ENCODE measurements around the gene GPR137. TPM values are rescaled to one million over a fixed set of nuclear protein-coding genes. Genes with fewer than 3 reads are reported as not detected.

The GPR137 gene
- total and polyA plus RNA-seq, 10 of the 15 experiments (the other 5 are each of a cell fraction or from before 2014, with no cell fraction given): 0.37 to 29.2 (median 13.8) TPM

- RAD21 ChIA-PET (ENCODE audit: unreplicated experiment): no interaction called here
Measured at GRCh38 chr11:64258356-64258755, 27.3 kb upstream of the GPR137 start.

More at GRCh38 chr11:64258356-64258755, 27.3 kb upstream of the GPR137 start:
- BruUV-seq (replicated peaks): no TSS peak
- Histone ChIP-seq H2AFZ (ENCODE audit: control insufficient read depth, low read depth, low read length) (no peak overlapping the region), H3K4me2 (ENCODE audit: control insufficient read depth, insufficient read depth) (no peak overlapping the region), H3K9me3 (replicated peaks; ENCODE audit: control insufficient read depth, insufficient read depth, low read length) (no peaks in the 10 kb centered on the region), H3K27ac (ENCODE audit: control insufficient read depth, insufficient read depth) (no peak overlapping the region), H3K36me3 (ENCODE audit: control insufficient read depth in 2 of 2, insufficient read depth in 2 of 2, low read length in 1 of 2) (peaks cover 0 to 5% of the 10 kb centered on the region in 2 experiments; a peak in 2 of 4 replicates), H3K27me3 (replicated peaks in 1 of 2; ENCODE audit: control insufficient read depth in 2 of 2, insufficient read depth in 2 of 2, low read length in 1 of 2) (no peaks in the 10 kb centered on the region), H3K9ac (ENCODE audit: control insufficient read depth, insufficient read depth, low read length) (no peak overlapping the region), H3K79me2 (ENCODE audit: control insufficient read depth, insufficient read depth, low read length) (no peaks in the 10 kb centered on the region), H3K4me1 (ENCODE audit: control insufficient read depth, insufficient read depth, low read length) (peaks cover 11% of the 10 kb centered on the region), H4K20me1 (ENCODE audit: control insufficient read depth, insufficient read depth) (no peaks in the 10 kb centered on the region), H3K4me3 (no peak overlapping the region)
- in situ Hi-C loops (cut with MboI): no loop called here
- CTCF ChIA-PET: no interaction called here
- ATAC-seq (no peak), FAIRE-seq (no peak), DNase-seq (ENCODE audit: low read depth, low spot score) (no peak)
- POLR2A ChIA-PET: interaction anchor here (0.7 to 1.9 kb wide), 3 partner anchors 9 to 27 kb away, joined by 4 to 7 read pairs (median 4); no protein-coding TSS in a partner anchor
- intact Hi-C loops (cut with micrococcal nuclease; ENCODE audit: unreplicated experiment): no loop called here
- TF ChIP-seq ESRRA (IDR thresholded peaks at IDR 0.05; ENCODE audit: low read length) (no peak), MLLT1 (IDR thresholded peaks at IDR 0.05) (no peak), POU2F2 (IDR thresholded peaks at IDR 0.05; ENCODE audit: borderline replicate concordance, low read depth, low read length) (no peak), TCF12 (IDR thresholded peaks at IDR 0.05; ENCODE audit: low read depth, low read length) (no peak), ZNF24 (IDR thresholded peaks at IDR 0.05) (no peak)
- TF ChIP-seq, protein P1, sequence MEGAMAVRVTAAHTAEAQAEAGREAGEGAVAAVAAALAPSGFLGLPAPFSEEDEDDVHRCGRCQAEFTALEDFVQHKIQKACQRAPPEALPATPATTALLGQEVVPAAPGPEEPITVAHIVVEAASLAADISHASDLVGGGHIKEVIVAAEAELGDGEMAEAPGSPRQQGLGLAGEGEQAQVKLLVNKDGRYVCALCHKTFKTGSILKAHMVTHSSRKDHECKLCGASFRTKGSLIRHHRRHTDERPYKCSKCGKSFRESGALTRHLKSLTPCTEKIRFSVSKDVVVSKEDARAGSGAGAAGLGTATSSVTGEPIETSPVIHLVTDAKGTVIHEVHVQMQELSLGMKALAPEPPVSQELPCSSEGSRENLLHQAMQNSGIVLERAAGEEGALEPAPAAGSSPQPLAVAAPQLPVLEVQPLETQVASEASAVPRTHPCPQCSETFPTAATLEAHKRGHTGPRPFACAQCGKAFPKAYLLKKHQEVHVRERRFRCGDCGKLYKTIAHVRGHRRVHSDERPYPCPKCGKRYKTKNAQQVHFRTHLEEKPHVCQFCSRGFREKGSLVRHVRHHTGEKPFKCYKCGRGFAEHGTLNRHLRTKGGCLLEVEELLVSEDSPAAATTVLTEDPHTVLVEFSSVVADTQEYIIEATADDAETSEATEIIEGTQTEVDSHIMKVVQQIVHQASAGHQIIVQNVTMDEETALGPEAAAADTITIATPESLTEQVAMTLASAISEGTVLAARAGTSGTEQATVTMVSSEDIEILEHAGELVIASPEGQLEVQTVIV (IDR thresholded peaks at IDR 0.05; ENCODE audit: borderline replicate concordance, partially characterized antibody): no peak
- TF ChIP-seq, protein P2, sequence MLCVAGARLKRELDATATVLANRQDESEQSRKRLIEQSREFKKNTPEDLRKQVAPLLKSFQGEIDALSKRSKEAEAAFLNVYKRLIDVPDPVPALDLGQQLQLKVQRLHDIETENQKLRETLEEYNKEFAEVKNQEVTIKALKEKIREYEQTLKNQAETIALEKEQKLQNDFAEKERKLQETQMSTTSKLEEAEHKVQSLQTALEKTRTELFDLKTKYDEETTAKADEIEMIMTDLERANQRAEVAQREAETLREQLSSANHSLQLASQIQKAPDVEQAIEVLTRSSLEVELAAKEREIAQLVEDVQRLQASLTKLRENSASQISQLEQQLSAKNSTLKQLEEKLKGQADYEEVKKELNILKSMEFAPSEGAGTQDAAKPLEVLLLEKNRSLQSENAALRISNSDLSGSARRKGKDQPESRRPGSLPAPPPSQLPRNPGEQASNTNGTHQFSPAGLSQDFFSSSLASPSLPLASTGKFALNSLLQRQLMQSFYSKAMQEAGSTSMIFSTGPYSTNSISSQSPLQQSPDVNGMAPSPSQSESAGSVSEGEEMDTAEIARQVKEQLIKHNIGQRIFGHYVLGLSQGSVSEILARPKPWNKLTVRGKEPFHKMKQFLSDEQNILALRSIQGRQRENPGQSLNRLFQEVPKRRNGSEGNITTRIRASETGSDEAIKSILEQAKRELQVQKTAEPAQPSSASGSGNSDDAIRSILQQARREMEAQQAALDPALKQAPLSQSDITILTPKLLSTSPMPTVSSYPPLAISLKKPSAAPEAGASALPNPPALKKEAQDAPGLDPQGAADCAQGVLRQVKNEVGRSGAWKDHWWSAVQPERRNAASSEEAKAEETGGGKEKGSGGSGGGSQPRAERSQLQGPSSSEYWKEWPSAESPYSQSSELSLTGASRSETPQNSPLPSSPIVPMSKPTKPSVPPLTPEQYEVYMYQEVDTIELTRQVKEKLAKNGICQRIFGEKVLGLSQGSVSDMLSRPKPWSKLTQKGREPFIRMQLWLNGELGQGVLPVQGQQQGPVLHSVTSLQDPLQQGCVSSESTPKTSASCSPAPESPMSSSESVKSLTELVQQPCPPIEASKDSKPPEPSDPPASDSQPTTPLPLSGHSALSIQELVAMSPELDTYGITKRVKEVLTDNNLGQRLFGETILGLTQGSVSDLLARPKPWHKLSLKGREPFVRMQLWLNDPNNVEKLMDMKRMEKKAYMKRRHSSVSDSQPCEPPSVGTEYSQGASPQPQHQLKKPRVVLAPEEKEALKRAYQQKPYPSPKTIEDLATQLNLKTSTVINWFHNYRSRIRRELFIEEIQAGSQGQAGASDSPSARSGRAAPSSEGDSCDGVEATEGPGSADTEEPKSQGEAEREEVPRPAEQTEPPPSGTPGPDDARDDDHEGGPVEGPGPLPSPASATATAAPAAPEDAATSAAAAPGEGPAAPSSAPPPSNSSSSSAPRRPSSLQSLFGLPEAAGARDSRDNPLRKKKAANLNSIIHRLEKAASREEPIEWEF (IDR thresholded peaks at IDR 0.05; ENCODE audit: insufficient replicate concordance, low read depth, low read length): no peak
- whole genome bisulfite sequencing (ENCODE audit: insufficient coverage, insufficient replicate concordance, low lambda C conversion rate, missing lambda C conversion rate): 87% methylated on average over 24 of the region's 24 CpGs
- SMC1A ChIA-PET (ENCODE audit: uncharacterized antibody, unreplicated experiment): interaction anchor here (1.2 kb wide), 1 partner anchor 54 kb away, joined by 3 read pairs; no protein-coding TSS in a partner anchor
